SK-N-DZ (cell line): ENCODE results near the gene GART.

Experiments
- DNase-seq: peaks from one replicate; pipeline ENCODE4 v3.0.0-alpha.2; 2015; ENCODE audit warnings: low spot score

The GART gene

DNA sequence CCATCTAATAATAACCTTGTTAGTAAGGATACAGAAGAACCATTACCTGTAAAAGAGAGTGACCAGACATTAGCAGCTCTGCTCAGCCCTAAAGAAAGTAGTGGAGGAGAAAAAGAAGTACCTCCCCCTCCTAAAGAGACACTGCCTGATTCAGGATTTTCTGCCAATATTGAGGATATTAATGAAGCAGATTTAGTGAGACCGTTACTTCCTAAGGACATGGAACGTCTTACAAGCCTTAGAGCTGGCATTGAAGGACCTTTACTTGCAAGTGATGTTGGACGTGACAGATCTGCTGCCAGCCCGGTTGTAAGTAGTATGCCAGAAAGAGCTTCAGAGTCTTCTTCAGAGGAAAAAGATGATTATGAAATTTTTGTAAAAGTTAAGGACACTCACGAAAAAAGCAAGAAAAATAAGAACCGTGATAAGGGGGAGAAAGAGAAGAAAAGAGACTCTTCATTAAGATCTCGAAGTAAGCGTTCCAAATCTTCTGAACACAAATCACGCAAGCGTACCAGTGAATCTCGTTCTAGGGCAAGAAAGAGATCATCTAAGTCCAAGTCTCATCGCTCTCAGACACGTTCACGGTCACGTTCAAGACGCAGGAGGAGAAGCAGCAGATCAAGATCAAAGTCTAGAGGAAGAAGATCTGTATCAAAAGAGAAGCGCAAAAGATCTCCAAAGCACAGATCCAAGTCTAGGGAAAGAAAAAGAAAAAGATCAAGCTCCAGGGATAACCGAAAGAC lies 12.5 kb upstream of the GART start:
- no peak for DNase-seq

DNA sequence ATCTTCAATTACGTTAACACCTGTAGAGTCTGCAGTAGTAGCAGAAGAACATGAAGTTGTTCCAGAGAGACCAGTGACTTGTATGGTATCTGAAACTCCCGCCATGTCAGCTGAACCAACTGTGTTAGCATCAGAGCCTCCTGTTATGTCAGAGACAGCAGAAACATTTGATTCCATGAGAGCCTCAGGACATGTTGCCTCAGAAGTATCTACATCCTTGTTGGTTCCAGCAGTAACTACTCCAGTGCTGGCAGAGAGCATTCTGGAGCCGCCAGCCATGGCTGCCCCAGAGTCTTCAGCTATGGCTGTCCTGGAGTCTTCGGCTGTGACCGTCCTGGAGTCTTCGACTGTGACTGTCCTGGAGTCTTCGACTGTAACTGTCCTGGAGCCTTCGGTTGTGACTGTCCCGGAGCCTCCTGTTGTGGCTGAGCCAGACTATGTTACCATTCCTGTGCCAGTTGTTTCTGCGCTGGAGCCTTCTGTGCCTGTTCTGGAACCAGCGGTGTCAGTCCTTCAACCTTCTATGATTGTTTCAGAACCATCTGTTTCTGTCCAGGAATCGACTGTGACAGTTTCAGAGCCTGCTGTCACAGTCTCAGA lies 11.2 kb upstream of the GART start:
- no peak for DNase-seq

DNA sequence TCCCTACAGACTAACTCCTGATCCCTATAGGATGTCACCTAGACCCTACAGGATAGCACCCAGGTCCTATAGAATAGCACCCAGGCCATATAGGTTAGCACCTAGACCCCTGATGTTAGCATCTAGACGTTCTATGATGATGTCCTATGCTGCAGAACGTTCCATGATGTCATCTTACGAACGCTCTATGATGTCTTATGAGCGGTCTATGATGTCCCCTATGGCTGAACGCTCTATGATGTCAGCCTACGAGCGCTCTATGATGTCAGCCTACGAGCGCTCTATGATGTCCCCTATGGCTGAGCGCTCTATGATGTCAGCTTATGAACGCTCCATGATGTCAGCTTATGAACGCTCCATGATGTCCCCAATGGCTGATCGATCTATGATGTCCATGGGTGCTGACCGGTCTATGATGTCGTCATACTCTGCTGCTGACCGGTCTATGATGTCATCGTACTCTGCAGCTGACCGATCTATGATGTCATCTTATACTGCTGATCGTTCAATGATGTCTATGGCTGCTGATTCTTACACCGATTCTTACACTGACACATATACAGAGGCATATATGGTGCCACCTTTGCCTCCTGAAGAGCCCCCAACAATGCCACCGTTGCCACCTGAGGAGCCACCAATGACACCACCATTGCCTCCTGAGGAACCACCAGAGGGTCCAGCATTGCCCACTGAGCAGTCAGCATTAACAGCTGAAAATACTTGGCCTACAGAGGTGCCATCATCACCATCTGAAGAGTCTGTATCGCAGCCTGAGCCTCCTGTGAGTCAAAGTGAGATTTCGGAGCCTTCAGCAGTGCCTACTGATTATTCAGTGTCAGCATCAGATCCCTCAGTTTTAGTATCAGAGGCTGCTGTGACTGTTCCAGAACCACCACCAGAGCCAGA lies 10.4 kb upstream of the GART start:
- no peak for DNase-seq

DNA sequence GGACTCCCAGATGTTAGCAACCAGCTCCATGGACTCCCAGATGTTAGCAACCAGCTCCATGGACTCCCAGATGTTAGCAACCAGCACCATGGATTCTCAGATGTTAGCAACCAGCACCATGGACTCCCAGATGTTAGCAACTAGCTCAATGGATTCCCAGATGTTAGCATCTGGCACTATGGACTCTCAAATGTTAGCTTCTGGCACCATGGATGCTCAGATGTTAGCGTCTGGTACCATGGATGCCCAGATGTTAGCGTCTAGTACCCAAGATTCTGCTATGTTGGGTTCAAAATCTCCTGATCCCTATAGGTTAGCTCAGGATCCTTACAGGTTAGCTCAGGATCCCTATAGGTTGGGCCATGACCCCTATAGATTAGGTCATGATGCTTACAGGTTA lies 9.7 kb upstream of the GART start:
- DNase-seq = no peak

DNA sequence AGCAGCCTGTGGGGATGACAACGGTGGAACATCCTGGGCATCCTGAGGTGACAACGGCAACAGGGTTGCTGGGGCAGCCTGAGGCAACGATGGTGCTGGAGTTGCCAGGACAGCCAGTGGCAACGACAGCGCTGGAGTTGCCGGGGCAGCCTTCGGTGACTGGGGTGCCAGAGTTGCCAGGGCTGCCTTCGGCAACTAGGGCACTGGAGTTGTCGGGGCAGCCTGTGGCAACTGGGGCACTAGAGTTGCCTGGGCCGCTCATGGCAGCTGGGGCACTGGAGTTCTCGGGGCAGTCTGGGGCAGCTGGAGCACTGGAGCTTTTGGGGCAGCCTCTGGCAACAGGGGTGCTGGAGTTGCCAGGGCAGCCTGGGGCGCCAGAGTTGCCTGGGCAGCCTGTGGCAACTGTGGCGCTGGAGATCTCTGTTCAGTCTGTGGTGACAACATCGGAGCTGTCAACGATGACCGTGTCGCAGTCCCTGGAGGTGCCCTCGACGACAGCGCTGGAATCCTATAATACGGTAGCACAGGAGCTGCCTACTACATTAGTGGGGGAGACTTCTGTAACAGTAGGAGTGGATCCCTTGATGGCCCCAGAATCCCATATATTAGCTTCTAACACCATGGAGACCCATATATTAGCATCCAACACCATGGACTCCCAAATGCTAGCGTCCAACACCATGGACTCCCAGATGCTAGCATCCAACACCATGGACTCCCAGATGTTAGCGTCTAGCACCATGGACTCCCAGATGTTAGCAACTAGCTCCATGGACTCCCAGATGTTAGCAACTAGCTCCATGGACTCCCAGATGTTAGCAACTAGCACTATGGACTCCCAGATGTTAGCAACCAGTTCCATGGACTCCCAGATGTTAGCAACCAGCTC lies 9.1 kb upstream of the GART start:
- DNase-seq = no peak

DNA sequence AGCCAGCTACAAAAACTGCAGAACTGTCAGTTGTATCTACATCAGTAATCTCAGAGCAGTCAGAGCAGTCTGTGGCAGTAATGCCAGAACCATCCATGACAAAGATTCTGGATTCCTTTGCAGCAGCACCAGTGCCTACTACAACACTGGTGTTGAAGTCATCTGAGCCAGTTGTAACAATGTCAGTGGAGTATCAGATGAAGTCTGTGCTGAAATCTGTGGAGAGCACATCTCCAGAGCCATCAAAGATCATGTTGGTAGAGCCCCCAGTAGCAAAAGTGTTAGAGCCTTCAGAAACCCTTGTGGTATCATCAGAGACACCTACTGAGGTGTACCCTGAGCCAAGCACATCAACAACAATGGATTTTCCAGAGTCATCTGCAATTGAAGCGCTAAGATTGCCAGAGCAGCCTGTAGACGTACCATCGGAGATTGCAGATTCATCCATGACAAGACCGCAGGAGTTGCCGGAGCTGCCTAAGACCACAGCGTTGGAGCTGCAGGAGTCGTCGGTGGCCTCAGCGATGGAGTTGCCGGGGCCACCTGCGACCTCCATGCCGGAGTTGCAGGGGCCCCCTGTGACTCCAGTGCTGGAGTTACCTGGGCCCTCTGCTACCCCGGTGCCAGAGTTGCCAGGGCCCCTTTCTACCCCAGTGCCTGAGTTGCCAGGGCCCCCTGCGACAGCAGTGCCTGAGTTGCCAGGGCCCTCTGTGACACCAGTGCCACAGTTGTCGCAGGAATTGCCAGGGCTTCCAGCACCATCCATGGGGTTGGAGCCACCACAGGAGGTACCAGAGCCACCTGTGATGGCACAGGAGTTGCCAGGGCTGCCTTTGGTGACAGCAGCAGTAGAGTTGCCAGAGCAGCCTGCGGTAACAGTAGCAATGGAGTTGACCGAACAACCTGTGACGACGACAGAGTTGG lies 8.2 kb upstream of the GART start:
- no peak for DNase-seq

DNA sequence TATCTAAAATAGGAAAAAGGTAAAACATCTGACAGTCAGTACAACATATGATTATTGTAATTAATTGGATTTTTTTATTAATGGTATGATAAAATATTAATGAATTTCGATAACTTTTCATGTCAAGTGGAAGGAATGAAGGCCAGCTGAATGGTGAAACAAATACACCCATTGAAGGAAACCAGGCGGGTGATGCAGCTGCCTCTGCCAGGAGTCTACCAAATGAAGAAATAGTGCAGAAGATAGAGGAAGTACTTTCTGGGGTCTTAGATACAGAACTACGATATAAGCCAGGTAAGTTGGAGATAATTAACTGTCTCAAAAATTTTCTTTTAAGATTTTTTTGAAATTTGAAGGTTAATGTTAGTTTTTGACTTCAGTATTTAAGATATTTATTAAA lies 4.2 kb upstream of the GART start:
- DNase-seq = no peak

DNA sequence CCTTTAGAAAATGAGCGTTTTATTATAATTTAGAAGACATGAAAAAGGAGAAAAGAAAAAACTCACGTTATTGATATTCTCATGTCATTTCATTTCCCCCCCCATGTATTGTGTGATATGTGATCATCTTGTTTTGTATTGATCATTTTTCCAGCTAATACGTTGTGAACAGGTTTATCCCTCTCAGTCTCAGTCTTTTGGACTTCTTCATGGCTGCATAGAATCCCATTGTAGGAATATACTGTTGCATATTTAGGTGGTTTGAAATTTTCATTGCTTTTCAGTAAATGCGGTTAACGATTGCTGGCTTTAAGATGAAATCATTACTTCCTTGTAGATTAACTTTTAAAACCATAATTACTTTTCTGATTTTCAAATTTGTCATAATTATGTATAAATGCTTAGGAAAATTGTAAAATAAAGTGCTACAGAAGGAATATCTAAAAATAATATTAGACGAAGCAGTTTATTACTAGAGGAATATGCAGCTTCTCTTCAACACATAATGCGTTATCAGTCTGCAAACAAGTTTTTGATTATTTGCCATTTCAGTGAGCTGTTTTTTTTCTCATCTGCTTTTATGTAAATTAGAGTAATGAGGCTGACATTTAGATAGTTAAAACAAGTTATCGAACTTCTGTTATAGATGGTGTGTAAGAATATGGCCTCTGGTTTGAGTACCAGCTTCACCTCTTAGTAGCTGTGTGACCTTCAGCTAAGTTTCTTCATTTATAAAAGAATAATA lies 2.7 kb upstream of the GART start:
- no peak for DNase-seq

DNA sequence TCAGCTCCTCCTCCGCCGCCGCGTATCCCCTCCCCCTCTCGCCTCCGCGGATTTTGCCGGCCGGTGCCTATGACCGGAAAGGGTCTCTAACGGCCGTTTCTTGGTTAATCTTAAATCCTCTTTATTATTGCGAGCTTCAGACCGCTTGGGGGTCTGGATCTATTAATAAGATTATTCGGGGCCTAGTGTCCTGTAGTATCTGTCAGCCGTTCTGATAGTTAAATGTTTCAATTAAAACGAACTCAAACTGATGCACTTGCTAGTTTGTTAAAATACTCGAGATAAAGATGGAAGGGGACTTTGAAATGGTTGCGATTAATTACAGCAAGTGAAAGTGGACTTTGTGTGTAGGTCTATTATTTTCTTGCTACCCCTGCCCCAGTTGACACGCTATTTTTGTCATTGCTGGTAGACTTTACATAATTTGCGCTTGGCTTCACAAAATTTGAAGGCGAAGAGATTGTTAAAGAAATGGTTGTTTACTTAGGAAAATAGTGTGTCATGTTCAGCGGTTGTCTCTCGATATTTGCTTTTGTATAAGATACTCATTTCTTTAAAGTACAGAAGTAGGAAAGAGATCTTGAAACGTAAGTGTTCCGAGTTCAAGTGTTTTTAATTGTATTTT lies 1.7 kb upstream of the GART start:
- DNase-seq = peak; percentile 3

DNA sequence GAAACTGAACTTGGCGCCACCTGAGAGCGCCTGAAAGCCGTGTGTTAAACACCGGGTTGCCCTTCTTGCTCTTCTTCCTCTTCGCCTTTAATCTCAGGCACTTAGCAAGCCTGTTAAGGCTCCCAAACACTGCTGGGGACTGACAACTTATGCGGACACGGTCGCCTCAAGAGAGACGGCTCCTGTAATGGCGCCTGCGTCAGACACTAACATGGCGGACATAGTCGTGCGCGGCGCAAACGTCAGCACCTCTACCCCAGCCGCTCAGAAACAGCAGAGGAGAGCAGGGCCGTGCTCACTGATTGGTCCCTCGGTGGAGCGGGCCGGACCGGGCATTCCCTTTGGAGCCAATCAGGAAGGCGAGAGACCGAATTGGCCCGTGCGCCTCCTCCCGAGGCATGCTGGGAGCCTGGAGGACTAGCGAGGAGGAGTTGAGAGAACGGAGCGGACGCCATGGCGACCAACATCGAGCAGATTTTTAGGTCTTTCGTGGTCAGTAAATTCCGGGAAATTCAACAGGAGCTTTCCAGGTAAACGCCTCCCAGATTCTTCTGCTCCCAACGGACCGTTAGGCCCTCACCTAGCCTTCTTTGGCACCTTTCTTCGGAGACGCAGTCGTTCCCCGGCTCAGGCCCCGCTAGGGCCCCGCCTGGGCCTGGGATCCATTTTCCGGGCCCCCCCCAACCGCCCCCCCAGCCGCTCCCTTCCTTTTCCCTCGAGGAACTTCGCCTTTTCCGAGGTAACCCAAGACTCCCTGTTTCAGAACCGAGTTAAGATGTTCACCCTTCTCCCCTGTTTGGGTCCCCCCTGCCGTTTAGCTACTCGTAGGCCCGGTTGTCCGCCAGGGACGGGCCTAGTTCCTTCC lies 955 bp upstream of the GART start, which contains the start of gene SON:
Gene SON (plus strand): TSS at position 399 of the 865 bp plus-strand sequence. CDS start 55 bp downstream, at position 454.
- peak; percentile 97 for DNase-seq

DNA sequence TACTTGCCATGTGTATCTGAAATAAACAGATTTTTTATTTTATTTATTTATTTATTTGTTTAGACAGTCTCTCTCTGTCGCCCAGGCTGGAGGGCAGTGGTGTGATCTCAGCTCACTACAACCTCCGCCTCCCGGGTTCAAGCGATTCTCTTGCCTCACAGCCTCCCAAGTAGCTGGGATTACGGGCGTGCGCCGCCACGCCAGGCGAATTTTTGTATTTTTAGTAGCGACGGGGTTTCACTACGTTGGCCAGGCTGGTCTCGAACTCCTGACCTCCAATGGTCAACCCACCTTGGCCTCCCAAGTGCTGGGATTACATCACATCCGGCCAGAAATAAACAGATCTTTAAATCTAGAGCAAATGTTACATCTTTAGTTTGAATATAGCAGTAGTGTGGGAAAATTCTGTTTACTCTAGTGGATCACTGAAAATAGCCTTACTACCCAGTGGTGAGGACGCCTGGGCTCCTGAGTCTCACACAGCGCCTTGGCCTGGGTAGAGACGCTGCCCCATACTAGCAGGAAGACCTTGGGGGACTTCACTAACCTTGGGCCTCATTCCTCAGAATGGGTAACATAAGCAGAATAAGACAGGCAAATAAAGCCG lies 709 bp downstream of the GART start:
- peak; percentile 28 for DNase-seq

DNA sequence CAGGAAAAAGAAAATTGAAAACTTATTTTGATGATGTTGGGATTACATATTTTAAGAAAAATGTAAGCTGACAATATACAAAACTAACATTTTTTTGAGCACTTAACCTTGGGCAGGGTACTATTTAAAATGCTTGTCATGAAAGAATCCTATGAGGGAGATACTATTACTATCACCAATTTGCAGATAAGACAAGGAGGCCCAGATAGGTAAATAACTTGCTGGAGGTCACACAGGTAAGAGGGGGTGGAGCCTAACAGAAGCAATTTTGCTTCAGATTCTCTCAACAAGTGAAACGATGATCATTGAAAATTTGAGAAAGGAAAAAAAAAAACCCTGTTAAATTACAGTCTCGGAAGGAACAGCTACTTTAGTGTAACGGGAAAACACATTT lies 1.2 kb downstream of the GART start:
- no peak for DNase-seq

DNA sequence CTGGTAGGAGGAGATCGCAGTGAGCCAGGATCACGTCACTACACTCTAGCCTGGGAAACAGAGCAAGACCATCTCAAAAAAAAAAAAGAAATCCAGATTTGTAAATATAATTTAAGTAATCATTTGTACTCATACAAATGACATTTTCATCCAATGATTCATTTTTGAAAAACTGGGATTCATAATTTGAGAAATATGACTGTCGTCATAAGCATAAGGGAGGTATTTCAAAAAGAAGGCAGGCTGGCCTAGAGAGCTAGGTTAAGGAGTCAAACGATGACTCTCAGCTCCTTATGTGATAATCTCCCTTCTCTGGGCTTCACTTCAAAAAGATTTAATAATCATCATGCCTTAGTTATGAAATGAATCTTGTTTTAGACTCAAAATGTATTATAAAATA lies 2.3 kb downstream of the GART start:
- no peak for DNase-seq

DNA sequence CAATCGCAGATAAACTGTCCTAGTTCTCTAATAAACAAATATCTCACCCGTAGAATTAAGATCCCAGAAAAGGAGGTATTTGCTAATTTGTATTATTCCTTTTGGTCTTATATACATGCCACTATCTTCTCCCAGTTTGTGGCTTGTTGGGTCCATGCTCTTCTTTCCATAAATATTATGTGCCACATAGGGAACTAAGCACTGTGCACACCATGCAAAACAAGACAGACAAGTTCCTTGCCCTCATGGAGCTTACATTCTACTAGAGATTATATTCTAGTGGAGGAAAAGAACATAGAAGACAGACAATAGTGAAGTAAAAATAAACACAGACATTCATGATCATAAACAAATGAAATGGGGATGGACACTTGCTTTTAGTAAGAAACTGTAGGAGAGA lies 4.7 kb downstream of the GART start:
- no peak for DNase-seq

DNA sequence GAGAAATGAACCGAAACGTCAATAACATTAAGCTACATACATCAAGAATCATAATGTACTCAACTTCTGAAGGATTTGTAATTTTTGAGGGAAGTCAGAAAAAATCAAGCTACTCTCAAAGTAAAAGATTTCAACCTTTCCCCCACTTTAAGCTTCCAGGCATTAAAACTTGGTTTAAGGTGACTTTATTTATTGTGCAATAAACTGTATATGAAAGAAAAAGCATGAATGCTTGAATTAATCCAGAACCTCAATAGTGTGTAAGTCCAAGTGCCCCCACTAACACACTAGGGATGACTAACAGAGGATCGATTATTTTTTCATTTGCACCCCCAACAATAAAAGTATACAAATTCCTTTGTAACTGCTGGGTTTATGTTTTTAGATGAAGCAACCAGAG lies 10.9 kb downstream of the GART start:
- no peak for DNase-seq

DNA sequence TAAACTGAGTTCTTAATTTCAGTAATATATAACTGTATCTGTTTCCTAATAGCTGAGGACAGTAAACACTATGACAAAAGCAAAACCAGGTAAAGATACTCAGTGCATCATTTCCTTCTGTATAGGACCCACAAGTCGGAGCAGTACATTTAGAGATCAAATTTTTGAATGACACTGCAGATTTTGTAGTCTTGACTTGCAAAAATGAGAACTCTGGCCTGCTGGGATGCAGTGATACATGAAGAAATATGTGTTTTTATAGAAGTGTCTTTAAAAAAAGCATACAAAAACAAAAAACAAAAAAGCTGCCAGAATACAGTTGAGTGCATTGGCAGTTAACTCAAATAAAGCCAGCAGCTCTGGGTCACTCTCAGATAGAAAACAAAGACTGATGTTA lies 19.0 kb downstream of the GART start:
- DNase-seq = no peak

DNA sequence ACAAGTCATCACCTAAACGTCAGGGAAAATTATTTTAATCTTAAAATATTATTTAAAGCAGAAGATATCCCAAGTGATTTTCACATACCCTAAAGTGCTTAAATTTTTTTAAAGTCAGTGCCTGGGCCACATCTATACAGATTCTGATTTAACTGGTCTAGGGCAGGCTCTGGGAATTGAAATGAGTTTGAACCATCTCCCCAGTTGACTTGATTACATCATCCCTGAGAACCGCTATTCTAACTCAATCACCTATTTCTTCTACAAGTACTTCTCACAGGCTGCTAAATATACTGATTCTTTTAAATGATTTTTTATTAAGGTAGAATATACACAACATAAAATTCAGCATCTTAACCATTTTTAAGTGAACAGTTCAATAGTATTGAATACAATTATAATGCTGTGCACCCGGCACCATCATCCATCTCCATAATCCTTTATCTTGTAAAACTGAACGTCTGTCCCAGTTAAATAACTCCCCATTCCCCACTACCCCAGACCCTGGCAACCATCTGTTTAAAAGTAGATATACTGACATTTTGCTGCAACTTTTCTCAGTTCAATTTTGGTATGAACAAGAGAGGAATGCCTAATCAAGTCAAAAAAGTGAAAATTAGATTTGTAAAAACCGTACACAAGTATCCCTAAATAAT lies 19.5 kb downstream of the GART start:
- no peak for DNase-seq
